AG10803 (cell line): Measurements from ENCODE around the gene RABL2B.
"Not testable (repeated sequence)": the region's sequence is repeated elsewhere in the genome, so short reads cannot be mapped to it uniquely, and the experiment has no call there.

Source experiments
- DNase-seq: peaks from one replicate; pipeline ENCODE4 v3.0.0; 2010; ENCODE audit warnings: low read depth
- H3K4me3 ChIP-seq: 2 replicates; pipeline ENCODE4 v1.5.1; 2011; ENCODE audit warnings: mild to moderate bottlenecking, low read length, control low read depth
- TF ChIP-seq, protein P1 (sequence below): conservative IDR thresholded peaks from 2 replicates; pipeline ENCODE4 v1.5.1; 2011; ENCODE audit warnings: mild to moderate bottlenecking, low read length, control low read depth, inconsistent platforms

RABL2B gene

DNA sequence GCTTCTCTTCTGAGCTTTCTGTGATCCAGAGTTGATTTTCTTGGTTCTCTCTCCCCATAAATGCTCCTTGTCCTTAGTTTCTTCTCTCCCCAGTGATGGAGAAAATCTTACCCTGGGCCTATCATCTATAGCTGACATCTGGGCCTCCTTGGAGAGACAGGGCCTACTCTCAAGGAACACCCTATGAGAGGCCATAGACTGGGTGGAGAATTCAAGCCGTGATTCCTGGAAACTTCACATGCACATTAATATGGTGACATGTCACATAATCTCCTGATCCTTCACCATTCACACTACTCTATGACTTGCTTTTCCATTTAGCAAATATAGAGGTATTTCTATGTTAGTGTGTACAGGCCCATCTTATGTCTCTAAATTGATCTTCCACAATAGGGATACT, 35.9 kb downstream of the RABL2B start:
- DNase-seq, H3K4me3 ChIP-seq: not testable (repeated sequence)

DNA sequence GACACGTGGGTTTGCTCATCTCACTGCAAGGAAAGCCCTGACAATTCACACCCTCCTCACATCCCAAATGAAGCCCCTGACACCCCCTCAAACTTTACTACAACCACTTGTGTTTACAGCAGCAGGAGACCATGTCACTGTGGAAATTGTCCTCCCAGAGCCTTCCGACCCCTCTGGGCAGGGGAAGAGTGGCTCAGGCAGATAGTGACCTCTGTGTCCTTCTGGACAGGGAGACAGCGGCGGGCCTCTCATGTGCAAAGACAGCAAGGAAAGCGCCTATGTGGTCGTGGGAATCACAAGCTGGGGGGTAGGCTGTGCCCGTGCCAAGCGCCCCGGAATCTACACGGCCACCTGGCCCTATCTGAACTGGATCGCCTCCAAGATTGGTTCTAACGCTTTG, 39.0 kb downstream of the RABL2B start:
- H3K4me3 ChIP-seq, DNase-seq: not testable (repeated sequence)

DNA sequence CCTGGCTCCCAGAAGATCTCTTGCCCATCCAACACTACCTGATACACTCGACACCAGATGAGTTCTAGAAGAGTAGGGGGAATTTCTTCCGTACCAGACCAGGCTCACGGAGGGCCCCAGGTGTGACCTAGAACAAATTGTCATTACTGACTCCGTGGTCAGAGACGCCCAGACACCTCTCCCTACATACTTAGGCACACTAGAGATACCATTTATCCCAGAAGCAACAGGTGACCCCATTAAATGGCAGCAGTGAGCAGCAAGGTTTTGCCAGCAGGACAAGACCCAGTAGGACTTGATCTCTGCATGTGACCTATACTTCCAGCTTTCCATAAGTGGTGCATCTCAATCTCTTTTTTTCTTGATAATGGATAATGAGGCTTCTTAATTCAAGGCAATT, 42.7 kb downstream of the RABL2B start:
- H3K4me3 ChIP-seq, DNase-seq: not testable (repeated sequence)

DNA sequence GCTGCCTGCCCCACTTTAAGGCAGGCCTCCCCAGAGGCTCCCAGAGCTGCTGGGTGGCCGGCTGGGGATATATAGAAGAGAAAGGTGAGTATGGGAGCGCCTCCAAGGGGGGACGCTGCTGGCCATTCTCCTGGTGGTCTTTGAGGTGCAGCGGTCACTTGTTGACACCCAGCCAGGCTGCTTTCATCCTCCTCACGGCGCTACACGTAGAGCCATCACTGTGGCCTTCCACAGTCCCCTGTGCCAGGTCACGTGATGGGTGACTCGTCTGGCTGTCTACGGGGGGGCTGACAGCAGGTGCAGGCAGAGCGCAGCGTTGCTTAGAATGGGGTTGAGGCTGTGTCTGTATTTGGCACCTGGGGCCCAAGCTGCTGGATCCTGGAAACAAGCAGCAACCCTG, 43.5 kb downstream of the RABL2B start:
- DNase-seq: no peak
- no peak overlapping the region for H3K4me3 ChIP-seq
- TF ChIP-seq, protein P1, sequence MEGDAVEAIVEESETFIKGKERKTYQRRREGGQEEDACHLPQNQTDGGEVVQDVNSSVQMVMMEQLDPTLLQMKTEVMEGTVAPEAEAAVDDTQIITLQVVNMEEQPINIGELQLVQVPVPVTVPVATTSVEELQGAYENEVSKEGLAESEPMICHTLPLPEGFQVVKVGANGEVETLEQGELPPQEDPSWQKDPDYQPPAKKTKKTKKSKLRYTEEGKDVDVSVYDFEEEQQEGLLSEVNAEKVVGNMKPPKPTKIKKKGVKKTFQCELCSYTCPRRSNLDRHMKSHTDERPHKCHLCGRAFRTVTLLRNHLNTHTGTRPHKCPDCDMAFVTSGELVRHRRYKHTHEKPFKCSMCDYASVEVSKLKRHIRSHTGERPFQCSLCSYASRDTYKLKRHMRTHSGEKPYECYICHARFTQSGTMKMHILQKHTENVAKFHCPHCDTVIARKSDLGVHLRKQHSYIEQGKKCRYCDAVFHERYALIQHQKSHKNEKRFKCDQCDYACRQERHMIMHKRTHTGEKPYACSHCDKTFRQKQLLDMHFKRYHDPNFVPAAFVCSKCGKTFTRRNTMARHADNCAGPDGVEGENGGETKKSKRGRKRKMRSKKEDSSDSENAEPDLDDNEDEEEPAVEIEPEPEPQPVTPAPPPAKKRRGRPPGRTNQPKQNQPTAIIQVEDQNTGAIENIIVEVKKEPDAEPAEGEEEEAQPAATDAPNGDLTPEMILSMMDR: no peak

DNA sequence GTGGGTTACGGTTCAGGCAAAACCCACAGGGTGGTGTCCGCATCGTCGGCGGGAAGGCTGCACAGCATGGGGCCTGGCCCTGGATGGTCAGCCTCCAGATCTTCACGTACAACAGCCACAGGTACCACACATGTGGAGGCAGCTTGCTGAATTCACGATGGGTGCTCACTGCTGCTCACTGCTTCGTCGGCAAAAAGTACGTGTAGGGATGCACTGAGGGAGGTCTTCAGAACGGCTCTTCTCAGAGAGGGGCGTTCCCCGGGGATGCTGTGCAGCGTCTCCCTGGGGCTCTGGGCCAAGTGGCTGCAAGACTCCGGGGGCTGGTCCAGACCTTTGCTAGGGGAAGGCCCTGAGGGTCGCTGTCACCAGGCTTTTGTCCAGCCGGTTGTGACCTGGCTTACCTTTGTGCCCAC, 44.2 kb downstream of the RABL2B start:
- H3K4me3 ChIP-seq: no peak overlapping the region
- no peak for DNase-seq
- TF ChIP-seq, protein P1: no peak

DNA sequence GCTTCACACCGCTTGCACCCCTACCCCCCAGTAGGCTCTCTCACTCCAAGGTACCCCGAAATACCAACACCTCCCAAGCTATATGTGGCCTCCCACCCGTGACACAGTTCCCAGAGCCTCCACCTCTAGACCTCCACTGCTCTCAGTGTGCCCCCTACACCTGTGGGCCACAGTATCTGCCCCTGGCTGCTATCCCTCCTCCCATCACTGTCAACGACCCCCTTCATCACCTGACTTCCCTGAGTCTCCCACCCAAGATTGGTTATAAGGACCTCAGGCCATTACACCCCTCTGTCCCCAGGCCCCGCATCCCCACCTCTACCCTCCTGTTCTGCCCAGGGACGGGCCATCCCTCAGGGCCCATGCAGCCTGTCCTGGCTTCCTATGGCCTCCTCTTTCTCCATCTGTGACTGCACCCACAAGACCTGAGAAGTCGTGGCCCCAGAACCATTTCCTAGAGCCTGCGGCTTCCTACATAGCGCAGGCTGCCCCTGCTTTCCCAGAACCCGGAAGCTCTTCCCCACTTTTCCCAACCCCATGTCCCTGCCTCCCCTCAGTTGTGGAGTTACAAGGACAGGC, 44.7 kb downstream of the RABL2B start:
- TF ChIP-seq, protein P1: no peak
- no peak for DNase-seq
- no peak overlapping the region for H3K4me3 ChIP-seq

DNA sequence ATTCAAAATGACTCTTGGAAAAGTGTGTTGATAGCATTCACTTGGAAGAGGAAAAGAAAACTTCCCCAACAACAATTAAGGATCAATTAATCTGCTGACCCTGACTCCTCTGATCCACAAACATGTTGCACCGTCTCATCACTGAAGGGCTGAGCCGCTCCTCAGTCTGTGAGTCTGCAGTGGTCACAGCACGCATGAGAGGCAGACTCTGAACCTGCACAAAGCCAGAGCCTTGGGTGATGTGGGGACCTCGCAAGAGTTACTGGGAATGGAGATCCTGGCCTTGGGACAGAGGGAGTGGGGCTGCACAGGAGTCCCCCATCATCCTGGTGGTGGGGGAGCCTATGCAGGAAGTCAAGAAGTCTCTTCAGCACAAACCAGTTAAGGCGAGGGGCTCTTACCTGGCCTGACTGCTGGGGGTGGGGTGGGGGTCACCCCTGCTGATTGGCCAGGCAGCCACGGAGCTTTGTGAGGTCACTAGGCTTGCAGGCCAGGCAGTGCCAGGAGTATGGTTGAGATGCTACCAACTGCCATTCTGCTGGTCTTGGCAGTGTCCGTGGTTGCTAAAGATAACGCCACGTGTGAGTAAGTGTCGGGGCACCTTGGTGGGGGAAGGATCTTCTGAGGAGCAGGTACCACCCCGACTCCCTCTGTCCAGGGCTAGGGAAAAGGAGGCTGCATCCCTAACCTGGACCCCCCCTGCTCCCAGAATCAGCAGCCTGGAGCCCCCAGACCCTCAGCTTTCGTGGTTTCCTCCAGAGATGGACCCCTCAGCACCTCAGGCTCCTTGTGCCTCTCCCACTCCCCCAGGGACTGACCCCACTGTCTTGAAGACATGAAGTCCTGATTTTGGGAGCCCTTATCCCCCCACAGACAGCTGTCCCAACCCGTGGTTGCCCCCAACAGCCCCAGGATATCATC, 45.4 kb downstream of the RABL2B start, which contains the start of gene ACR:
TSS of gene ACR (plus strand) at position 477 of the 921 bp plus-strand sequence. CDS start at position 509, 32 bp downstream.
- DNase-seq: no peak
- TF ChIP-seq, protein P1: no peak
- H3K4me3 ChIP-seq: no peak within 1 kb of the TSS

DNA sequence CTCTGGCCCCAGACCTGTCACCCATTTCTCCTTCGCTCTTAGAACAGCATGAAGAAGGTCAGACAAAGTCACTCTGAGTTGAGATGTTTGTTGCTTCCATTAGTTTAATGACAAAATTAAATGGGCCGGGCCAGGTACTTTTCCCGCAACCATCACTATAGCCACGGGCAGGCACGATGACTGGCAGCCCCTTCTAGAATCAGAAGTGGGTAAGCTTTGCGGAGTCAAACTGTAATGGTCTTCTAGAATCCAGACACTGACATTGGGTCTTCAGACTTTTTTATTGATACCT, 47.8 kb downstream of the RABL2B start:
- no peak overlapping the region for H3K4me3 ChIP-seq
- TF ChIP-seq, protein P1: no peak
- no peak for DNase-seq
